AML-193 (cell line): ENCODE results near the gene AOC3.
"Not testable (repeated sequence)": the region's sequence is repeated elsewhere in the genome, so short reads cannot be mapped to it uniquely, and the experiment has no call there.

ENCODE experiments used
- DNase-seq, 2 experiments: peaks; one replicate each; lab custom pipeline; 2025; lab: John Stamatoyannopoulos, UW

Gene AOC3

GRCh38 chr17:42844761-42845555 is 6.0 kb upstream of the AOC3 start:
- no peak for DNase-seq

GRCh38 chr17:42845556-42845917 is 5.5 kb upstream of the AOC3 start:
- no peak for DNase-seq

- DNase-seq = no peak
These were observed 4.9 kb upstream of the AOC3 start for GRCh38 chr17:42845918-42846593.

- no peak for DNase-seq
These were observed 4.3 kb upstream of the AOC3 start for GRCh38 chr17:42846594-42847280.

- no peak for DNase-seq
These were observed 2.9 kb upstream of the AOC3 start for GRCh38 chr17:42848093-42848492.

- no peak for DNase-seq
These were observed 2.0 kb upstream of the AOC3 start for GRCh38 chr17:42849031-42849430.

GRCh38 chr17:42849451-42850181 is 1.4 kb upstream of the AOC3 start:
- DNase-seq = no peak

GRCh38 chr17:42851371-42852240 is 607 bp downstream of the AOC3 start:
- DNase-seq = not testable (repeated sequence)

- no peak for DNase-seq
These were observed 1.4 kb downstream of the AOC3 start for GRCh38 chr17:42852351-42852750.

GRCh38 chr17:42853004-42853403 is 2.0 kb downstream of the AOC3 start:
- DNase-seq = no peak

GRCh38 chr17:42853597-42853967 is 2.6 kb downstream of the AOC3 start:
- no peak for DNase-seq

GRCh38 chr17:42853968-42854790 is 3.2 kb downstream of the AOC3 start:
- DNase-seq = no peak

- DNase-seq = no peak
These were observed 4.1 kb downstream of the AOC3 start for GRCh38 chr17:42855048-42855596.

GRCh38 chr17:42856093-42856492 is 5.1 kb downstream of the AOC3 start:
- not testable (repeated sequence) for DNase-seq

GRCh38 chr17:42856516-42856915 is 5.5 kb downstream of the AOC3 start:
- DNase-seq = not testable (repeated sequence)

- DNase-seq = no peak
These were observed 6.4 kb downstream of the AOC3 start for GRCh38 chr17:42857389-42857788.

GRCh38 chr17:42865638-42866094 is 14.7 kb downstream of the AOC3 start:
- DNase-seq = no peak

- no peak for DNase-seq
These were observed 15.2 kb downstream of the AOC3 start for GRCh38 chr17:42866216-42866615.

- DNase-seq = no peak
These were observed 15.9 kb downstream of the AOC3 start for GRCh38 chr17:42866631-42867575.
